NCI-H526 treated with DMSO at 0.1 percent for 48 hours (cell line): ENCODE data around the gene SLC22A2.
"Not testable (repeated sequence)": the region's sequence is repeated elsewhere in the genome, so short reads cannot be mapped to it uniquely, and the experiment has no call there.

Source experiments
- DNase-seq: peaks from one replicate; lab custom pipeline; 2025; lab: John Stamatoyannopoulos, UW

The SLC22A2 gene

GRCh38 chr6:160248538-160248937 is 10.1 kb downstream of the SLC22A2 start:
- DNase-seq: no peak

GRCh38 chr6:160247457-160247883 is 11.2 kb downstream of the SLC22A2 start:
- no peak for DNase-seq

GRCh38 chr6:160240691-160241084 is 17.9 kb downstream of the SLC22A2 start:
- DNase-seq: no peak

GRCh38 chr6:160239929-160240690 is 18.5 kb downstream of the SLC22A2 start:
- DNase-seq: no peak

- DNase-seq: no peak
Measured at GRCh38 chr6:160238761-160239751, 19.6 kb downstream of the SLC22A2 start.

- no peak for DNase-seq
Measured at GRCh38 chr6:160238278-160238711, 20.3 kb downstream of the SLC22A2 start.

GRCh38 chr6:160237597-160238275 is 20.9 kb downstream of the SLC22A2 start:
- not testable (repeated sequence) for DNase-seq

GRCh38 chr6:160236235-160236872 is 22.3 kb downstream of the SLC22A2 start:
- DNase-seq: not testable (repeated sequence)

GRCh38 chr6:160233950-160234640 is 24.5 kb downstream of the SLC22A2 start:
- not testable (repeated sequence) for DNase-seq

GRCh38 chr6:160227769-160228161 is 30.9 kb downstream of the SLC22A2 start:
- no peak for DNase-seq

- DNase-seq: no peak
Measured at GRCh38 chr6:160227038-160227768, 31.4 kb downstream of the SLC22A2 start.

- DNase-seq: no peak
Measured at GRCh38 chr6:160226118-160226591, 32.5 kb downstream of the SLC22A2 start.

GRCh38 chr6:160224639-160225237 is 33.9 kb downstream of the SLC22A2 start:
- no peak for DNase-seq

GRCh38 chr6:160222491-160222890 is 36.1 kb downstream of the SLC22A2 start:
- DNase-seq: no peak

- DNase-seq: no peak
Measured at GRCh38 chr6:160221918-160222317, 36.7 kb downstream of the SLC22A2 start.

- DNase-seq: no peak
Measured at GRCh38 chr6:160221423-160221822, 37.2 kb downstream of the SLC22A2 start.

GRCh38 chr6:160218810-160219209 is 39.8 kb downstream of the SLC22A2 start:
- no peak for DNase-seq

- no peak for DNase-seq
Measured at GRCh38 chr6:160217863-160218262, 40.8 kb downstream of the SLC22A2 start.

- DNase-seq: no peak
Measured at GRCh38 chr6:160217073-160217472, 41.5 kb downstream of the SLC22A2 start.

GRCh38 chr6:160215232-160215631 is 43.4 kb downstream of the SLC22A2 start:
- no peak for DNase-seq
